ENCODE data around the gene FICD.

Gene FICD

GRCh38 chr12:108565146-108565545, 50.1 kb downstream of the FICD start:
- in situ Hi-C loops (cut with HindIII; ENCODE audit: low sequenced_read_pairs), result no loop called here

DNA sequence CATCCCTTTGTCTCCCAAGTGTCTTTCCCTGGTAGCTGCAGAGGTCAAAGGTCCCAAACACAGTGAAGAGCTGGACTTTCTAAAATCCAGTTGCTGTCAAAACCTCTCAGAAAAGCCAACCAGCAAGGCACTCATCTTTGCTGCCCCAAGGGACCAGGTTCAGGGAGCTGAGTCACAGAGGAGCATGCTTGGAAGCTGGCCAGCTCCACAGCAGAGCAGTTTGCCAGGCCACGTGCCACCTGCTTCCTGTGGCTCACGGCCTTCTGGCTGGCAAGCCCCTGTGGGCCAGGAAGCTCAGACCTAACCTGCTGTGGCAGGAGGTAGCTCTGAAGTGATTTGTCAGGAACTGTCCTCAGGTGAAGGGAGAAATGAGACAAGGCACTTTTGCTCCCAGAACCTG, 50.9 kb downstream of the FICD start:
- in situ Hi-C loops (cut with HindIII; ENCODE audit: low sequenced_read_pairs), result no loop called here

GRCh38 chr12:108566452-108566851, 51.4 kb downstream of the FICD start:
- in situ Hi-C loops (cut with HindIII; ENCODE audit: low sequenced_read_pairs), result no loop called here

DNA sequence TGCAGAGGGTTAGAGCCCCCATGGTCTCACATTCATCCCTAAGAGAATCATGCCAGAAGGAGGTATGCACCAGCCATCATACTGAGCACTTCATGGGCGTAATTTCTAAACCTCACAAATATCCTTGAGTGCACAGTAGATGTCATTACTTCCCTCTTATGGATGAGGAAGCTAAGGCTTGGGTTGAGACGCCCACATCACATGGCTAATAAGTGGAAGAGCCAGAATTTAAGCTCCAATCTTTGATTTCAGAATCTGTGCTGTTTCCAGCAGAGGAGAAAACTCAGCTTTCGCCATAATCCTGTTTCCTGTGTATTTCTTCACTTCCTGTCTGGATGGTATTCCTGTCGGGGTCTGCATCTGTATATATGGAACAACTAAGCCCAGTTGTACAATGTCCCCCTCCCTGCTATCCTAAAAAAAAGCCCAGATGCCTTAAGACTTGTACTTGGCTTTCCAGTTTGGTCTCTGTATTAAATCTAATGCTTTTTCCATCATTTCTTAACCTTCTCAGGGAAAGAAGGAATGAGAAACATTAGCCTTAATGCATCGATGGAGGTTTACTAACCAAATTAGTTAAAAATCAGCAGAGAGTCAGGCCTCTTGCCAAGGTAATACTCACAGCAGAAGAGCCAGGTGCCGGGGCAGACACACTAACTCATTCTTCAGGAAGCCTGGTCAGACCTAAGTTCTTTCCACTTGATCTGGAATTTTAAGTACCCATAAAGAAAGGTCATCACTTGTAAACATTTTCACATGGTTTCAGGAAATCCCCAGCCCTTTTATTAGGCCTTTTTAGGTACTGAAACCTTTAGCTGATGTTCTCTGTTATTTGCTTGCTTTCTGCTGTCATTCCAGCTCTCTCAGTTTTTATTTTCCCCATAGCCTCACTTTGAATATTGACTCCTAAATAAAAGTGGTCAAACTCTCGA, 52.6 kb downstream of the FICD start:
- in situ Hi-C loops (cut with HindIII; ENCODE audit: low sequenced_read_pairs), result no loop called here

- in situ Hi-C loops (cut with HindIII; ENCODE audit: low sequenced_read_pairs), result no loop called here
Observed at GRCh38 chr12:108568338-108569154, 53.5 kb downstream of the FICD start.

All from DLD1 (cell line).